HepG2 (cell line): Measurements from ENCODE around the gene MEF2B. TPM values are rescaled to one million over a fixed set of nuclear protein-coding genes. Genes with fewer than 3 reads are reported as not detected.
"Not testable (repeated sequence)": the region's sequence is repeated elsewhere in the genome, so short reads cannot be mapped to it uniquely, and the experiment has no call there.

Experiments
- ATAC-seq: fragments of 200-7000 bp; cut with Tn5 transposase; 3 replicates; pipeline ENCODE4 v1.9.1; 2020; ENCODE audit warnings: mild to moderate bottlenecking, moderate library complexity
- BruUV-seq: library from RNA; stranded (reverse); fragments of 400-500 nt; replicated peaks from 2 replicates; lab custom pipeline; 2021; lab: Mats Ljungman, UMichigan
- CTCF ChIA-PET: fragments of 300-600 bp; formaldehyde crosslinking; extraction: SDS; loops from one replicate; lab custom pipeline; 2021; ENCODE audit warnings: low total read pairs, inconsistent platforms, low intra/inter-chr PET ratio; lab: Yijun Ruan, JAX
- POLR2A ChIA-PET: fragments of 350-600 bp; sonication (Branson Sonifier 250); formaldehyde crosslinking; loops from one replicate; lab custom pipeline; 2020; ENCODE audit warnings: antibody characterized with exemption, inconsistent platforms; lab: Yijun Ruan, JAX
- DNase-seq: peaks from one replicate; pipeline ENCODE4 v3.0.0-alpha.2; 2015; ENCODE audit warnings: low spot score
- FAIRE-seq: peaks from 3 replicates; lab custom pipeline; 2011; peaks lifted over from hg19 to GRCh38; lab: Jason Lieb, UNC
- H2AFZ ChIP-seq: one replicate; pipeline ENCODE4 v1.6.1; 2011; ENCODE audit warnings: low read length, inconsistent platforms
- H3K27ac ChIP-seq: fragments of 300-600 bp; 3 replicates; pipeline ENCODE4 v1.8.0; 2011; ENCODE audit warnings: mixed run types, mild to moderate bottlenecking, mixed read lengths, low read length, inconsistent platforms; ENCODE audit not compliant: insufficient read depth; ENCODE audit errors: extremely low read length
- H3K27me3 ChIP-seq, 2 experiments: fragments of 200-600 bp in 1 of 2; 2 replicates in 1 of 2; 3 replicates in 1 of 2; pipeline versions ENCODE4 v1.6.0 to v1.8.0; 2011; ENCODE audit warnings: low read length in 2 of 2, mild to moderate bottlenecking in 2 of 2, moderate library complexity in 2 of 2, inconsistent platforms in 1 of 2; ENCODE audit not compliant: insufficient read depth in 2 of 2, control insufficient read depth in 1 of 2
- H3K36me3 ChIP-seq, 2 experiments: fragments of 200-600 bp in 1 of 2; replicated peaks in 1 of 2; 2 replicates in 1 of 2; 3 replicates in 1 of 2; pipeline versions ENCODE4 v1.5.1 to v1.8.0; 2011; ENCODE audit warnings: low read length in 2 of 2, inconsistent platforms in 1 of 2; ENCODE audit not compliant: insufficient read depth in 2 of 2, control insufficient read depth in 1 of 2
- H3K4me1 ChIP-seq: 2 replicates; pipeline ENCODE4 v1.5.1; 2012; ENCODE audit warnings: low read length, inconsistent platforms; ENCODE audit not compliant: insufficient read depth
- H3K4me2 ChIP-seq: 2 replicates; pipeline ENCODE4 v1.6.0; 2011; ENCODE audit warnings: low read depth, low read length, inconsistent platforms
- H3K4me3 ChIP-seq, 3 experiments: fragments of 200-600 bp in 1 of 3; sonication (generic), shearing (Covaris generic) in 1 of 3; replicated peaks in 1 of 3; 2 replicates each; pipeline ENCODE4 v1.5.1; 2011 to 2016; ENCODE audit warnings: low read length in 3 of 3, inconsistent platforms in 2 of 3, low read depth in 2 of 3, mild to moderate bottlenecking in 2 of 3, control low read depth in 1 of 3, mixed read lengths in 1 of 3; ENCODE audit not compliant: insufficient read depth in 1 of 3
- H3K79me2 ChIP-seq: one replicate; pipeline ENCODE4 v1.6.1; 2011; ENCODE audit warnings: low read length, inconsistent platforms; ENCODE audit not compliant: insufficient read depth
- H3K9ac ChIP-seq: 2 replicates; pipeline ENCODE4 v1.6.0; 2011; ENCODE audit warnings: mild to moderate bottlenecking, low read depth, low read length, inconsistent platforms; ENCODE audit not compliant: insufficient read depth
- H3K9me3 ChIP-seq: 2 replicates; pipeline ENCODE4 v1.5.1; 2012; ENCODE audit warnings: mild to moderate bottlenecking, low read length
- H4K20me1 ChIP-seq: 2 replicates; pipeline ENCODE4 v1.6.0; 2011; ENCODE audit warnings: inconsistent platforms, mild to moderate bottlenecking, low read length, moderate library complexity; ENCODE audit not compliant: insufficient read depth
- DRAP1 ChIP-seq: IDR thresholded peaks from 2 replicates; pipeline ENCODE4 v1.6.1; 2016; ENCODE audit warnings: missing genetic modification reagents, missing compliant biosample characterization
- HOXA9 ChIP-seq: sonication (generic); formaldehyde crosslinking; IDR thresholded peaks from 2 replicates; pipeline ENCODE4 v1.8.1; 2022; ENCODE audit warnings: missing genetic modification reagents, mild to moderate bottlenecking, moderate library complexity, borderline replicate concordance
- REXO4 ChIP-seq: sonication (generic); formaldehyde crosslinking; IDR thresholded peaks from 2 replicates; pipeline ENCODE4 v1.8.0; 2022; ENCODE audit warnings: missing genetic modification reagents, mild to moderate bottlenecking, borderline replicate concordance
- SNAPC4 ChIP-seq: sonication (generic); formaldehyde crosslinking; IDR thresholded peaks from 2 replicates; pipeline ENCODE4 v1.4.0; 2020; ENCODE audit warnings: mild to moderate bottlenecking, missing genetic modification reagents
- ZBTB38 ChIP-seq: sonication (generic); formaldehyde crosslinking; IDR thresholded peaks from 2 replicates; pipeline ENCODE4 v1.5.1; 2020; ENCODE audit warnings: mild to moderate bottlenecking, missing genetic modification reagents
- ZNF430 ChIP-seq: sonication (generic); formaldehyde crosslinking; IDR thresholded peaks from 2 replicates; pipeline ENCODE4 v1.9.0; 2021; ENCODE audit warnings: mild to moderate bottlenecking, missing genetic modification reagents
- ZNF460 ChIP-seq: sonication (generic); formaldehyde crosslinking; IDR thresholded peaks from 2 replicates; pipeline ENCODE4 v1.5.1; 2020; ENCODE audit warnings: missing genetic modification reagents, mild to moderate bottlenecking, borderline replicate concordance
- ZNF562 ChIP-seq: sonication (generic); formaldehyde crosslinking; IDR thresholded peaks from 2 replicates; pipeline ENCODE4 v1.8.0; 2022; ENCODE audit warnings: missing genetic modification reagents, borderline replicate concordance
- ZNF83 ChIP-seq: sonication (generic); formaldehyde crosslinking; IDR thresholded peaks from 2 replicates; pipeline ENCODE4 v1.4.0; 2020; ENCODE audit warnings: missing genetic modification reagents, mild to moderate bottlenecking, borderline replicate concordance
- ZNF841 ChIP-seq: sonication (generic); formaldehyde crosslinking; IDR thresholded peaks from 2 replicates; pipeline ENCODE4 v1.8.1; 2023; ENCODE audit warnings: missing genetic modification reagents, borderline replicate concordance
- WGBS: methylation state at CpG from one replicate; pipeline ENCODE4 v1.1.6; 2017; ENCODE audit warnings: low lambda C conversion rate; 5-methylcytosine and 5-hydroxymethylcytosine counted together
- in situ Hi-C: cut with HindIII; loops from 2 replicates; pipeline ENCODE4 v1.10.0; 2017; ENCODE audit warnings: low pct_unique_long_range_greater_than_20kb; ENCODE audit not compliant: extremely low pct_ligation_motif_present
- intact Hi-C: fragments of 100-400 bp; cut with micrococcal nuclease; formaldehyde crosslinking; loops from one replicate; pipeline ENCODE4 v1.10.0; 2022; ENCODE audit not compliant: unreplicated experiment
- polyA plus RNA-seq, 8 experiments: library from polyadenylated mRNA; depleted of rRNA in 3 of 8; stranded (reverse) in 7 of 8; unstranded in 1 of 8; fragments of >200 nt; fragmentation: Illumina TruSeq in 4 of 8; extraction: Trizol in 4 of 8; gene quantifications; 2 replicates each; pipeline versions ENCODE4 v1.2.1 to v1.2.3, GENCODE V29; 2011 to 2016; ENCODE audit warnings: low read depth in 4 of 8, missing spikeins in 1 of 8, mixed read lengths in 1 of 8; ENCODE audit not compliant: insufficient read depth in 1 of 8
- total RNA-seq, 5 experiments: library from RNA; depleted of rRNA; stranded (reverse); fragments of >200 nt; fragmentation: Illumina TruSeq; extraction: Trizol; gene quantifications; 2 replicates each; pipeline ENCODE4 v1.2.3, GENCODE V29; 2016; ENCODE audit warnings: low read depth in 1 of 5

MEF2B gene
- total and polyA plus RNA-seq, 2 of the 13 experiments (the other 11 are each of a cell fraction or from before 2014, with no cell fraction given), result 1.2 to 1.7 TPM

- no peak for ATAC-seq
- H3K9ac ChIP-seq, result 0 out of 2 replicates have a peak overlapping the region, but pooled peaks have one; percentile 15
Measured at GRCh38 chr19:19103167-19103566, 66.9 kb downstream of the MEF2B start.

GRCh38 chr19:19102566-19102965 is 67.5 kb downstream of the MEF2B start:
- intact Hi-C loops, H3K27ac ChIP-seq, BruUV-seq, FAIRE-seq, H4K20me1 ChIP-seq, H3K36me3 ChIP-seq, CTCF ChIA-PET, H3K27me3 ChIP-seq, H3K79me2 ChIP-seq, H3K4me3 ChIP-seq, H3K4me2 ChIP-seq, H3K9ac ChIP-seq, H2AFZ ChIP-seq, H3K9me3 ChIP-seq, ATAC-seq, DNase-seq, in situ Hi-C loops: not testable (repeated sequence)
- WGBS, result 98% methylated on average over 10 of the region's 10 CpGs
- POLR2A ChIA-PET, result interaction anchor here (0.7 to 1.6 kb wide), 3 partner anchors 13 to 39 kb away, joined by 3 read pairs; partner anchors contain the start of gene SLC25A42
- H3K4me1 ChIP-seq, result peaks cover 86% of the 10 kb centered on the region

More at GRCh38 chr19:19103167-19103566, 66.9 kb downstream of the MEF2B start:
- no TSS peak for BruUV-seq
- no peaks in the 10 kb centered on the region for H3K27me3 ChIP-seq
- H3K9me3 ChIP-seq, result no peaks in the 10 kb centered on the region
- ChIA-PET POLR2A (interaction anchor here (1.6 kb wide), 1 partner anchor 13 kb away, joined by 3 read pairs; no protein-coding TSS in a partner anchor), CTCF (no interaction called here)
- no peaks in the 10 kb centered on the region for H3K79me2 ChIP-seq
- intact Hi-C loops (no loop called here), in situ Hi-C loops (no loop called here)
- WGBS, result 92% methylated on average over 11 of the region's 11 CpGs
- no peak for FAIRE-seq
- peak overlapping the region; percentile 43 for H3K27ac ChIP-seq
- no peak overlapping the region for H3K4me3 ChIP-seq
- no peaks in the 10 kb centered on the region for H4K20me1 ChIP-seq
- 0 out of 2 replicates have a peak overlapping the region, but pooled peaks have one; percentile 12 for H3K4me2 ChIP-seq
- H3K36me3 ChIP-seq, result no peaks in the 10 kb centered on the region
- H3K4me1 ChIP-seq, result peaks cover 80% of the 10 kb centered on the region
- no peak overlapping the region for H2AFZ ChIP-seq
- TF ChIP-seq SNAPC4 (CRISPR knock-in tag), result no peak
- no peak for TF ChIP-seq REXO4
- no peak for TF ChIP-seq ZNF562 (CRISPR knock-in tag)
- 0 out of 2 replicates have a peak, but pooled peaks have one; percentile 16 for TF ChIP-seq ZBTB38
- TF ChIP-seq ZNF841, result no peak
- peak; percentile 30; the same call in 1 of the 2 replicates for TF ChIP-seq ZNF460 (CRISPR knock-in tag)
- no peak for TF ChIP-seq HOXA9 (CRISPR knock-in tag)
- no peak for TF ChIP-seq ZNF83 (CRISPR knock-in tag)
- TF ChIP-seq DRAP1, result no peak
- TF ChIP-seq ZNF430 (CRISPR knock-in tag), result no peak
- DNase-seq, result no peak
